ENCODE measurements around the gene KLRC4.

DNA sequence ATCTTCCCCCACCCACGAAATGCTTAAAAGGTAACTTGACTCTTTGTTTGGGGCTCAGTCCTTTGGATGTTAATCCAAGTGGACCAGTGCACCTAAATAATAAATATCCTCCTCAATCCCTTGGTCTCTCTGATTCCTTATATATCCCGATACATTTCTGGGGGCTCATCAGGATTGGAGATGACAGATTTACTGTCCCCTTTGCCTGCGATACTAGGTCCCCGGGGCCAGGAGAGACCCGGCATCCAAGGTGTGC is 46.0 kb downstream of the KLRC4 start:
- TF ChIP-seq, protein P1, sequence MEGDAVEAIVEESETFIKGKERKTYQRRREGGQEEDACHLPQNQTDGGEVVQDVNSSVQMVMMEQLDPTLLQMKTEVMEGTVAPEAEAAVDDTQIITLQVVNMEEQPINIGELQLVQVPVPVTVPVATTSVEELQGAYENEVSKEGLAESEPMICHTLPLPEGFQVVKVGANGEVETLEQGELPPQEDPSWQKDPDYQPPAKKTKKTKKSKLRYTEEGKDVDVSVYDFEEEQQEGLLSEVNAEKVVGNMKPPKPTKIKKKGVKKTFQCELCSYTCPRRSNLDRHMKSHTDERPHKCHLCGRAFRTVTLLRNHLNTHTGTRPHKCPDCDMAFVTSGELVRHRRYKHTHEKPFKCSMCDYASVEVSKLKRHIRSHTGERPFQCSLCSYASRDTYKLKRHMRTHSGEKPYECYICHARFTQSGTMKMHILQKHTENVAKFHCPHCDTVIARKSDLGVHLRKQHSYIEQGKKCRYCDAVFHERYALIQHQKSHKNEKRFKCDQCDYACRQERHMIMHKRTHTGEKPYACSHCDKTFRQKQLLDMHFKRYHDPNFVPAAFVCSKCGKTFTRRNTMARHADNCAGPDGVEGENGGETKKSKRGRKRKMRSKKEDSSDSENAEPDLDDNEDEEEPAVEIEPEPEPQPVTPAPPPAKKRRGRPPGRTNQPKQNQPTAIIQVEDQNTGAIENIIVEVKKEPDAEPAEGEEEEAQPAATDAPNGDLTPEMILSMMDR (IDR thresholded peaks at IDR 0.05; ENCODE audit: low read depth, low read length) = no peak
- no peak for TF ChIP-seq EZH2phosphoT487 (IDR thresholded peaks at IDR 0.05; ENCODE audit: low read depth)

Data from OCI-LY3 (cell line).